ENCODE measurements around the gene SSBP4.

DNA sequence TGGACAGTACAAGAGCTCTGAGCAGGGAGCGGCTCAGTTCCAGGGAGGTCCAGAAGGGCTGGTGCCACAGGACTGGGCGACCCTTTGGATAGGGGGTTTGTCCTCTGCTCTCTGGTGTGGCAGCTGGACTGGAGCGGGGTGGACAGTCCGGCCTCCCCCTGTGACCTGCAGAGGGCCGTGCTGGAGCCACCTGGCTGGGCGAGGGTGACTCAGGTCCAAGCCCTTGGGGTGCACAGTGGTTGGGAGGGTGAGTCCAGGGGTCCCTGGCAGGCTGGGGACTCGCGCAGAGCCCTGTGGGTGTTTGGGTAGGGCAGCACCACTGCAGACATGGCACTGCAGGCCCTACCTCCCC is 7.2 kb downstream of the SSBP4 start:
- TF ChIP-seq, protein P1, sequence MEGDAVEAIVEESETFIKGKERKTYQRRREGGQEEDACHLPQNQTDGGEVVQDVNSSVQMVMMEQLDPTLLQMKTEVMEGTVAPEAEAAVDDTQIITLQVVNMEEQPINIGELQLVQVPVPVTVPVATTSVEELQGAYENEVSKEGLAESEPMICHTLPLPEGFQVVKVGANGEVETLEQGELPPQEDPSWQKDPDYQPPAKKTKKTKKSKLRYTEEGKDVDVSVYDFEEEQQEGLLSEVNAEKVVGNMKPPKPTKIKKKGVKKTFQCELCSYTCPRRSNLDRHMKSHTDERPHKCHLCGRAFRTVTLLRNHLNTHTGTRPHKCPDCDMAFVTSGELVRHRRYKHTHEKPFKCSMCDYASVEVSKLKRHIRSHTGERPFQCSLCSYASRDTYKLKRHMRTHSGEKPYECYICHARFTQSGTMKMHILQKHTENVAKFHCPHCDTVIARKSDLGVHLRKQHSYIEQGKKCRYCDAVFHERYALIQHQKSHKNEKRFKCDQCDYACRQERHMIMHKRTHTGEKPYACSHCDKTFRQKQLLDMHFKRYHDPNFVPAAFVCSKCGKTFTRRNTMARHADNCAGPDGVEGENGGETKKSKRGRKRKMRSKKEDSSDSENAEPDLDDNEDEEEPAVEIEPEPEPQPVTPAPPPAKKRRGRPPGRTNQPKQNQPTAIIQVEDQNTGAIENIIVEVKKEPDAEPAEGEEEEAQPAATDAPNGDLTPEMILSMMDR (IDR thresholded peaks at IDR 0.05): no peak
- no peak for TF ChIP-seq ZFX (IDR thresholded peaks at IDR 0.05; ENCODE audit: borderline replicate concordance)
